Heart left ventricle (tissue), 13 donors: Measurements from ENCODE around the gene CIT.

Source experiments
- CTCF ChIP-seq, 12 donors: fragments of 200-600 bp; sonication (generic) in 4 of 12; IDR thresholded peaks; one replicate each; pipeline versions ENCODE4 v1.5.0 to v1.8.0; 2018 to 2022; ENCODE audit warnings: antibody characterized with exemption in 12 of 12, mild to moderate bottlenecking in 5 of 12
- POLR2A ChIP-seq, 2 donors: fragments of 450-650 bp; IDR thresholded peaks; one replicate each; pipeline ENCODE4 v1.6.1; 2017; ENCODE audit warnings: antibody characterized with exemption in 2 of 2, mild to moderate bottlenecking in 2 of 2, moderate library complexity in 2 of 2
- donor health status: ischemic (EF 13 %, LVEDD 7.1; RV severe dilation, severe dysfunction).
- donor health status: DM: no; HTN: yes; CAD: no.
- donor health status: DM: no; HTN: no; CAD: no.
- donor health status: ischemic (EF 25% LVEDD 6.9; RV normal size, moderate dysfunction).
- donor health status: ischemic (EF 25% LVEDD 5.7; RV mildly dilated, moderate dysfunction).
- donor health status: ischemic (EF 35%, LVEDD 5.7; RV mildly dilated, moderate dysfunction).
- donor health status: nonischemic (EF 11% LVEDD 7.7; RV severe dilation, severe dysfunction).
- donor health status: DM: yes; HTN: yes; CAD: no.
- donor health status: PGD.
- donor health status: ischemic (EF 29% LVEDD 5.4; RV normal size, mild dysfunction).
- donor health status: nonischemic (EF 23%, LVEDD 6.1; RV moderate dilation, normal function).

DNA sequence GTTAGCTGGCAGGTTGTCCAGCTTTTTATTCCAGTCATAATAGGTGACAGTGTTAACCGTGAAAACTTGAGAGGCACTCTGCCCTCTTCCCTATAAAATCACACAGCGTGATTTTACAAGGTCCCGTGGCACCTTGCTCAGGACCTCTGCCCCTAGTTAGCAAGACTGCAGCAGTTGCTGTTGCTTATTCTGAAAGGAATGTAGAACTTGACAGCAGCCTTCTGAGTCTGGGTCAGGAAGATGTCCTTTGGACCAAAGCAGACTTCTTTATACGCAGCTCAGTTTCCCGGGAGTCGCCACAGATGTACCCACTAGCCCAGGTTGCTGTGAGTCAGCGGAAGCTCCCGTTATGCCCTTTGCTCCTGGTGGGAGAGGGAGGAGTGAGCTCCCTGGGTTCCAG is 196.0 kb downstream of the CIT start:
- no peak for TF ChIP-seq CTCF (IDR thresholded peaks at IDR 0.05)
- TF ChIP-seq POLR2A (IDR thresholded peaks at IDR 0.05): no peak
